Sigmoid colon (tissue), 4 donors: Measurements from ENCODE around the gene XAGE2.

Experiments used
- EP300 ChIP-seq, 4 donors: sonication (generic); formaldehyde crosslinking; IDR thresholded peaks; one replicate each; pipeline ENCODE4 v1.6.1; 2017; ENCODE audit warnings: antibody characterized with exemption in 4 of 4
- POLR2A ChIP-seq, 2 donors: fragments of 450-650 bp; IDR thresholded peaks; one replicate each; pipeline ENCODE4 v1.6.1; 2016; ENCODE audit warnings: antibody characterized with exemption in 2 of 2, mild to moderate bottlenecking in 2 of 2, moderate library complexity in 2 of 2
- POLR2AphosphoS5 ChIP-seq, 4 donors: sonication (generic); formaldehyde crosslinking; IDR thresholded peaks; one replicate each; pipeline ENCODE4 v1.6.1; 2017; ENCODE audit warnings: antibody characterized with exemption in 4 of 4
- TF ChIP-seq, protein P1 (sequence below), 4 experiments: fragments of 450-650 bp in 3 of 4; fragments of 200-600 bp in 1 of 4; IDR thresholded peaks; one replicate each; pipeline ENCODE4 v1.5.1; 2016 to 2019; ENCODE audit warnings: antibody characterized with exemption in 4 of 4, mild to moderate bottlenecking in 3 of 4, moderate library complexity in 2 of 4

DNA sequence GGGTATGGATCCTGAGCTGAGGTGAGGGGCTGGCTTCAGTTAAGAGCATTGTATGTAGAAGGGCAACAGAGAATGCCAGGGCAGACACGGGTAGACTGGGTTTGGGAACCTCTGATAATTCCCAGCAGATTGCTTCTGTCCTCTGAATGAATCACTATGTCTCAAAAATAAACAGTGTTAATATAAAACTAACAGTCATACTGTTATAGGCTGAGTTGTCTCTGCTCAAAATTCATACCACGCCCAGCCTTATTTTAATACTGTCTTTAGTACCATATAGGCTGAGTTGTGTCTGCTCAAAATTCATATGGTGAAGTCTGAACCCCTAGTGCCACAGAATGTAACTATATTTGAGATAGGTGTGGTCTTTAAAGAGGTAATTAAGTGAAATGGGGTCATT is 10.0 kb downstream of the XAGE2 start:
- TF ChIP-seq, protein P1, sequence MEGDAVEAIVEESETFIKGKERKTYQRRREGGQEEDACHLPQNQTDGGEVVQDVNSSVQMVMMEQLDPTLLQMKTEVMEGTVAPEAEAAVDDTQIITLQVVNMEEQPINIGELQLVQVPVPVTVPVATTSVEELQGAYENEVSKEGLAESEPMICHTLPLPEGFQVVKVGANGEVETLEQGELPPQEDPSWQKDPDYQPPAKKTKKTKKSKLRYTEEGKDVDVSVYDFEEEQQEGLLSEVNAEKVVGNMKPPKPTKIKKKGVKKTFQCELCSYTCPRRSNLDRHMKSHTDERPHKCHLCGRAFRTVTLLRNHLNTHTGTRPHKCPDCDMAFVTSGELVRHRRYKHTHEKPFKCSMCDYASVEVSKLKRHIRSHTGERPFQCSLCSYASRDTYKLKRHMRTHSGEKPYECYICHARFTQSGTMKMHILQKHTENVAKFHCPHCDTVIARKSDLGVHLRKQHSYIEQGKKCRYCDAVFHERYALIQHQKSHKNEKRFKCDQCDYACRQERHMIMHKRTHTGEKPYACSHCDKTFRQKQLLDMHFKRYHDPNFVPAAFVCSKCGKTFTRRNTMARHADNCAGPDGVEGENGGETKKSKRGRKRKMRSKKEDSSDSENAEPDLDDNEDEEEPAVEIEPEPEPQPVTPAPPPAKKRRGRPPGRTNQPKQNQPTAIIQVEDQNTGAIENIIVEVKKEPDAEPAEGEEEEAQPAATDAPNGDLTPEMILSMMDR (IDR thresholded peaks at IDR 0.05), result no peak
- TF ChIP-seq POLR2AphosphoS5 (IDR thresholded peaks at IDR 0.05) (no peak), EP300 (IDR thresholded peaks at IDR 0.05) (no peak), POLR2A (IDR thresholded peaks at IDR 0.05) (no peak)
